ENCODE data around the gene GLOD5.
"Not testable (repeated sequence)": the region's sequence is repeated elsewhere in the genome, so short reads cannot be mapped to it uniquely, and the experiment has no call there.

GLOD5 gene

GRCh38 chrX:48794340-48794910 is 32.9 kb downstream of the GLOD5 start:
- DNase-seq (ENCODE audit: low read depth): no peak

- no peak for DNase-seq (ENCODE audit: low read depth)
These were observed 33.5 kb downstream of the GLOD5 start for GRCh38 chrX:48794911-48795515.

GRCh38 chrX:48798318-48798717 is 36.8 kb downstream of the GLOD5 start:
- DNase-seq (ENCODE audit: low read depth): no peak

GRCh38 chrX:48800574-48801279 is 39.2 kb downstream of the GLOD5 start:
- no peak for DNase-seq (ENCODE audit: low read depth)

GRCh38 chrX:48801280-48802088 is 39.9 kb downstream of the GLOD5 start, which contains the start of gene HDAC6:
Gene HDAC6 (plus strand): TSS chrX:48802067. CDS start chrX:48802693, 626 bp downstream.
- DNase-seq (ENCODE audit: low read depth): peak; percentile 84

GRCh38 chrX:48802089-48802904 is 40.8 kb downstream of the GLOD5 start:
- peak; percentile 14 for DNase-seq (ENCODE audit: low read depth)

- DNase-seq (ENCODE audit: low read depth): no peak
These were observed 41.3 kb downstream of the GLOD5 start for GRCh38 chrX:48802905-48803200.

- DNase-seq (ENCODE audit: low read depth): no peak
These were observed 44.5 kb downstream of the GLOD5 start for GRCh38 chrX:48806081-48806480.

GRCh38 chrX:48813644-48814043 is 52.1 kb downstream of the GLOD5 start:
- DNase-seq (ENCODE audit: low read depth): no peak

- DNase-seq (ENCODE audit: low read depth): no peak
These were observed 53.2 kb downstream of the GLOD5 start for GRCh38 chrX:48814722-48815121.

GRCh38 chrX:48815266-48815665 is 53.7 kb downstream of the GLOD5 start:
- no peak for DNase-seq (ENCODE audit: low read depth)

GRCh38 chrX:48816014-48816810 is 54.7 kb downstream of the GLOD5 start:
- no peak for DNase-seq (ENCODE audit: low read depth)

- no peak for DNase-seq (ENCODE audit: low read depth)
These were observed 56.6 kb downstream of the GLOD5 start for GRCh38 chrX:48818098-48818497.

- no peak for DNase-seq (ENCODE audit: low read depth)
These were observed 57.3 kb downstream of the GLOD5 start for GRCh38 chrX:48818866-48819265.

GRCh38 chrX:48819394-48819793 is 57.8 kb downstream of the GLOD5 start:
- DNase-seq (ENCODE audit: low read depth): not testable (repeated sequence)

GRCh38 chrX:48823053-48823452 is 61.5 kb downstream of the GLOD5 start:
- DNase-seq (ENCODE audit: low read depth): no peak

Measured in activated T-cell treated with anti-CD3 and anti-CD28 coated beads for 1 hour (primary cell).